GM18526 (cell line): ENCODE data around the gene ORAI2.

Source experiments
- POLR2A ChIP-seq: IDR thresholded peaks from 3 replicates; pipeline ENCODE4 v1.6.1; 2011; ENCODE audit not compliant: insufficient read length; ENCODE audit errors: extremely low read depth

Gene ORAI2

GRCh38 chr7:102433219-102434038 lies at the start of gene ORAI2:
Gene ORAI2, plus strand, starts transcription at chr7:102433575. Its CDS starts 5,382 bp downstream, at chr7:102438957.
- TF ChIP-seq POLR2A, result peak; percentile 65

GRCh38 chr7:102387064-102387463 lies 46.3 kb upstream of the ORAI2 start:
- TF ChIP-seq POLR2A, result no peak

GRCh38 chr7:102389810-102390209 lies 43.6 kb upstream of the ORAI2 start:
- no peak for TF ChIP-seq POLR2A

GRCh38 chr7:102390697-102391484 lies 42.5 kb upstream of the ORAI2 start:
- no peak for TF ChIP-seq POLR2A

- TF ChIP-seq POLR2A, result no peak
Observed at GRCh38 chr7:102392330-102392729, 41.0 kb upstream of the ORAI2 start.

GRCh38 chr7:102393467-102393866 lies 39.9 kb upstream of the ORAI2 start:
- no peak for TF ChIP-seq POLR2A

- TF ChIP-seq POLR2A, result no peak
Observed at GRCh38 chr7:102395592-102395872, 37.8 kb upstream of the ORAI2 start.

- TF ChIP-seq POLR2A, result no peak
Observed at GRCh38 chr7:102395873-102396709, 37.3 kb upstream of the ORAI2 start, which contains the start of gene PRKRIP1. Gene PRKRIP1, plus strand, starts transcription at chr7:102396363. Its CDS starts 49 bp downstream, at chr7:102396412.

- no peak for TF ChIP-seq POLR2A
Observed at GRCh38 chr7:102396710-102397019, 36.7 kb upstream of the ORAI2 start.

- TF ChIP-seq POLR2A, result no peak
Observed at GRCh38 chr7:102398543-102398942, 34.8 kb upstream of the ORAI2 start.

- TF ChIP-seq POLR2A, result no peak
Observed at GRCh38 chr7:102400360-102400759, 33.0 kb upstream of the ORAI2 start.

GRCh38 chr7:102403563-102403962 lies 29.8 kb upstream of the ORAI2 start:
- TF ChIP-seq POLR2A, result no peak

GRCh38 chr7:102404005-102404861 lies 29.1 kb upstream of the ORAI2 start:
- no peak for TF ChIP-seq POLR2A

GRCh38 chr7:102407910-102408309 lies 25.5 kb upstream of the ORAI2 start:
- no peak for TF ChIP-seq POLR2A

- no peak for TF ChIP-seq POLR2A
Observed at GRCh38 chr7:102409340-102409739, 24.0 kb upstream of the ORAI2 start.
